NB4 (cell line): Measurements from ENCODE around the gene FOXL3.

Source experiments
- MAX ChIP-seq: IDR thresholded peaks from 2 replicates; pipeline ENCODE4 v1.6.1; 2011; ENCODE audit warnings: low read depth, low read length
- POLR2A ChIP-seq: IDR thresholded peaks from 2 replicates; pipeline ENCODE4 v1.6.1; 2011; ENCODE audit warnings: mild to moderate bottlenecking; ENCODE audit not compliant: insufficient read length; ENCODE audit errors: extremely low read depth

- no peak for TF ChIP-seq POLR2A
- TF ChIP-seq MAX = no peak
These were observed 12.7 kb upstream of the FOXL3 start for GRCh38 chr7:277228-277627.
